Smooth muscle cell (in vitro differentiated cells): ENCODE data around the gene PYCARD. TPM values are rescaled to one million over a fixed set of nuclear protein-coding genes. Genes with fewer than 3 reads are reported as not detected.

Experiments used
- DNase-seq: peaks from one replicate; lab custom pipeline; 2025; ENCODE audit not compliant: unreplicated experiment; lab: John Stamatoyannopoulos, UW
- H2AFZ ChIP-seq: fragments of 200-600 bp; sonication (generic); 2 replicates; pipeline ENCODE4 v1.6.0; 2016; ENCODE audit warnings: antibody characterized with exemption, low read depth, mild to moderate bottlenecking
- H3F3A ChIP-seq: fragments of 200-600 bp; sonication (generic); 2 replicates; pipeline ENCODE4 v1.6.0; 2017; ENCODE audit warnings: antibody characterized with exemption, low read depth
- H3K27ac ChIP-seq: fragments of 200-600 bp; sonication (generic); 2 replicates; pipeline ENCODE4 v1.5.1; 2016; ENCODE audit warnings: low read depth, mild to moderate bottlenecking
- H3K27me3 ChIP-seq: fragments of 200-600 bp; sonication (generic); 2 replicates; pipeline ENCODE4 v1.6.1; 2016; ENCODE audit warnings: low read depth, mild to moderate bottlenecking
- H3K36me3 ChIP-seq: fragments of 200-600 bp; sonication (generic); 2 replicates; pipeline ENCODE4 v1.5.1; 2016; ENCODE audit warnings: low read depth
- H3K4me1 ChIP-seq: fragments of 200-600 bp; sonication (generic); 2 replicates; pipeline ENCODE4 v1.5.1; 2016; ENCODE audit warnings: low read depth
- H3K4me2 ChIP-seq: fragments of 200-600 bp; sonication (generic); 2 replicates; pipeline ENCODE4 v1.6.0; 2016; ENCODE audit warnings: mild to moderate bottlenecking
- H3K4me3 ChIP-seq: fragments of 200-600 bp; sonication (generic); 2 replicates; pipeline ENCODE4 v1.5.1; 2016; ENCODE audit warnings: mild to moderate bottlenecking
- H3K79me2 ChIP-seq: fragments of 200-600 bp; sonication (generic); 2 replicates; pipeline ENCODE4 v1.6.0; 2016; ENCODE audit warnings: low read depth, mild to moderate bottlenecking
- H3K9ac ChIP-seq: fragments of 200-600 bp; sonication (generic); 2 replicates; pipeline ENCODE4 v1.6.0; 2016; ENCODE audit warnings: low read depth
- H3K9me3 ChIP-seq: fragments of 200-600 bp; sonication (generic); replicated peaks from 2 replicates; pipeline ENCODE4 v1.5.1; 2016; ENCODE audit warnings: low read depth
- H4K20me1 ChIP-seq: fragments of 200-600 bp; sonication (generic); 2 replicates; pipeline ENCODE4 v1.6.0; 2016; ENCODE audit warnings: low read depth
- WGBS: methylation state at CpG from one replicate; pipeline ENCODE4 v1.1.7; 2016; ENCODE audit warnings: low lambda C conversion rate; 5-methylcytosine and 5-hydroxymethylcytosine counted together
- polyA plus RNA-seq: library from polyadenylated mRNA; unstranded; fragments of >200 nt; fragmentation: Nextera tagmentation; extraction: Ambion mirVana; gene quantifications from 2 replicates; pipeline ENCODE4 v1.2.1, GENCODE V29; 2016
- total RNA-seq: library from RNA; depleted of rRNA; stranded (reverse); fragments of >200 nt; gene quantifications from 2 replicates; pipeline ENCODE4 v1.2.3, GENCODE V29; 2014
- TF ChIP-seq, protein P1 (sequence below): fragments of 200-600 bp; sonication (generic); IDR thresholded peaks from 2 replicates; pipeline ENCODE4 v1.5.1; 2017; ENCODE audit warnings: borderline replicate concordance, mild to moderate bottlenecking, antibody characterized with exemption; ENCODE audit not compliant: insufficient read depth, poor library complexity, severe bottlenecking

PYCARD gene
- total and polyA plus RNA-seq, 2 experiments from 2014 or later, result 10.1 to 30.8 TPM

DNA sequence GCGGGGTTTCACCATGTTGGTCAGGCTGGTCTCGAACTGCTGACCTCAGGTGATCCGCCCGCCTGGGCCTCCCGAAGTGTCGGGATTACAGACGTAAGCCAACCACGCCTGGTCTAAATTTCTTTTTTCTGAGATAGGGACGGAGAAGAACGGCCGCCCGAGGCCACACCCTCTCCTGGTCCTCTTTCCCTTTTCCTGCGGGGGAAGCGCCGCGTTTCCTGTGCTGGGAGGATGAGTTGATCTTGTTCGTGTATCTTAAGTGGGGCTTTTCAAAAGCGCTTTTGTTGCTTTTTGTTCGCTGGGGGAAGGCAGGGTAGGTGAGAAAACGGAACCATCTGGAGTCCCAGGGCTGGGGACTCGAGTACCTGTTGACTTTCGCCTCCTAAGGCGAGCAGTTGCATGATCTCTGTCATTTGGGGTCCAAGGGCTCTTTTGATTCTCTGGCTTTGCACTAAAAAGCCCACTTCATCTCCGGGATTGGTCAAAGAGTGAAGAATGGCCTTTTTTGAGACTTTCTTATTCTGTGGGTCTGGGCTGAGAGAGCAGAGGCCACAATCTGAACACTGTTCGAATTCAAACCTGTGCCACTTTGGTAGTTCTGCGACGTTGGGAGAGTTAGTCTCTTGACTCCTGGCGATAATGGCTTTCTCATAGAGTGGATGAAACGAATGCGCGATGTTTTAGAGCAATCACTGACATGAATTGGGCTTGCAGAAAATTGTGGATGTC, 21.3 kb downstream of the PYCARD start:
- peak overlapping the region; percentile 96 for H3K9ac ChIP-seq
- H3K4me1 ChIP-seq, result peaks cover 31% of the 10 kb centered on the region
- 2% methylated on average over 30 of the region's 31 CpGs for WGBS
- no peaks in the 10 kb centered on the region for H3K27me3 ChIP-seq
- H3K4me3 ChIP-seq, result peak overlapping the region; percentile 97
- no peak for DNase-seq
- no peaks in the 10 kb centered on the region for H3K9me3 ChIP-seq
- peaks cover 66% of the 10 kb centered on the region for H3K79me2 ChIP-seq
- peak overlapping the region; percentile 96 for H3K27ac ChIP-seq
- H3F3A ChIP-seq, result peaks cover 21% of the 10 kb centered on the region
- peak overlapping the region; percentile 100 for H3K4me2 ChIP-seq
- H3K36me3 ChIP-seq, result peaks cover 19% of the 10 kb centered on the region
- peaks cover 62% of the 10 kb centered on the region for H4K20me1 ChIP-seq
- H2AFZ ChIP-seq, result no peak overlapping the region
- TF ChIP-seq, protein P1, sequence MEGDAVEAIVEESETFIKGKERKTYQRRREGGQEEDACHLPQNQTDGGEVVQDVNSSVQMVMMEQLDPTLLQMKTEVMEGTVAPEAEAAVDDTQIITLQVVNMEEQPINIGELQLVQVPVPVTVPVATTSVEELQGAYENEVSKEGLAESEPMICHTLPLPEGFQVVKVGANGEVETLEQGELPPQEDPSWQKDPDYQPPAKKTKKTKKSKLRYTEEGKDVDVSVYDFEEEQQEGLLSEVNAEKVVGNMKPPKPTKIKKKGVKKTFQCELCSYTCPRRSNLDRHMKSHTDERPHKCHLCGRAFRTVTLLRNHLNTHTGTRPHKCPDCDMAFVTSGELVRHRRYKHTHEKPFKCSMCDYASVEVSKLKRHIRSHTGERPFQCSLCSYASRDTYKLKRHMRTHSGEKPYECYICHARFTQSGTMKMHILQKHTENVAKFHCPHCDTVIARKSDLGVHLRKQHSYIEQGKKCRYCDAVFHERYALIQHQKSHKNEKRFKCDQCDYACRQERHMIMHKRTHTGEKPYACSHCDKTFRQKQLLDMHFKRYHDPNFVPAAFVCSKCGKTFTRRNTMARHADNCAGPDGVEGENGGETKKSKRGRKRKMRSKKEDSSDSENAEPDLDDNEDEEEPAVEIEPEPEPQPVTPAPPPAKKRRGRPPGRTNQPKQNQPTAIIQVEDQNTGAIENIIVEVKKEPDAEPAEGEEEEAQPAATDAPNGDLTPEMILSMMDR, result no peak

DNA sequence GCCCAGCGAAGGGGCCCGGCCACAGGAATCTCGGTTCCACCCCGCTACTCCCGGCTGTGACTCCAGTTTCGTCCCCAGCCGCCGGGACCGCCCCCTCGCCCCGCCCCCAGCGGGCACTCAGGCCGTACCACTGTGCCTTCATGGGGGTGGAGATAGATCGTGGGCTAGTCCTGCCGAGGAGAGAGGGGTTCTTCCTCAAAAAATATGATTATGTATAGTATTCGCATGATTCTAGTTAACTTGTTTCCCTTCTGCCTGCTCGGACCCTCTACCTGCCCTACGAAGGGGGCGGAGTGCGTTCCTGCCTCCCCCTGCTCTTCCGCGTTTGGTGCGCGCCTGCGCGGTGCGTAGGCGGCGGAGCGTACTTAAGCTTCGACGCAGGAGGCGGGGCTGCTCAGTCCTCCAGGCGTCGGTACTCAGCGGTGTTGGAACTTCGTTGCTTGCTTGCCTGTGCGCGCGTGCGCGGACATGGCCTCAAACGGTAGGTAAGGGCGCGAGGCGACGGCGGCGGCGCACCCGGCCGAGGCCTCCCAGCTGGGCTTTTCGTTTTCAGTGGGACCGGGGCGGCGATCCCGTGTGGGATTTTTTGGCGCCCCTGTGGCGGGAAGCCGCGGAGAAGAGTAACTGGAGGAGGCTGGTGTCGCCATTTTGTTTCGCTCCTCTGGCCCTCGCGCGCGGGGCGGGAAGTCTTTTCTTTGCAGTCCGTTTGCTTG, 22.7 kb downstream of the PYCARD start, which contains the start of gene FUS:
TSS of gene FUS (plus strand) at position 393 of the 713 bp plus-strand sequence. CDS start at position 469, 76 bp downstream.
- Histone ChIP-seq H2AFZ (peak within 1 kb of the TSS; percentile 80), H3K36me3 (peaks cover 10% of the 10 kb centered on the region), H3K27me3 (no peaks in the 10 kb centered on the region), H3K79me2 (peaks cover 53% of the 10 kb centered on the region), H3K9ac (peak within 1 kb of the TSS; percentile 96), H3F3A (peaks cover 10% of the 10 kb centered on the region), H3K4me2 (peak within 1 kb of the TSS; percentile 100), H3K9me3 (no peaks in the 10 kb centered on the region), H3K27ac (peak within 1 kb of the TSS; percentile 96), H4K20me1 (peaks cover 48% of the 10 kb centered on the region), H3K4me3 (peak within 1 kb of the TSS; percentile 97), H3K4me1 (peaks cover 31% of the 10 kb centered on the region)
- DNase-seq, result peak; percentile 96
- under 1% methylated on average over 61 of the region's 69 CpGs for WGBS
- TF ChIP-seq, protein P1, result no peak

DNA sequence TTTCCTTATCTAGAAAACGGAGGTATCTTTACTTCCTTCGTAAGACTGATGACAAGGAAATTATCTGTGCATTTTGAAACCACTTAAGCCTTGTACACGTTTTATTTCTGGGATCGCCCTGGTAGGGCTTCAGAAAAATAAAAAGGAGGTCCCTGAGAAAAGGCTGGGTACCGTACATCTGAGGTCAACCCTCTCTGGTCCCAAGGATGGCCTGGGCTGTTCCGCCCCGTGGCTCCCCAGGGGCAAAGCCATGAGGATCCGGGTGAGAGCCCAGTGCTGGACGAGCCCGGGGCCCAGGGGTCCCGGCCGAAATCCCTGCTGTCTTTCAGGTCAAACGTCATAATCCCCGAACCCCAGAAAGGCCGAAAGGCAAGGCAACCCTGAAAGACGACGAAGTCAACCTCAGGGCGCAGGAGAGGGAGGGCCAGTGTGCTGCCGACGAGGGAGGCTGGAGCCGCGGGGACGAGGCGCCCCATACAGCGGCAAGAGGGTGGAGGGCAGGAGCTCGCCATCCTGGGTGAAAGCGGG, 23.3 kb downstream of the PYCARD start:
- H3K9me3 ChIP-seq, result no peaks in the 10 kb centered on the region
- H3K27me3 ChIP-seq, result no peaks in the 10 kb centered on the region
- peaks cover 42% of the 10 kb centered on the region for H4K20me1 ChIP-seq
- peaks cover 31% of the 10 kb centered on the region for H3K4me1 ChIP-seq
- TF ChIP-seq, protein P1, result no peak
- WGBS, result 4% methylated on average over 27 of the region's 27 CpGs
- peak overlapping the region; percentile 80 for H2AFZ ChIP-seq
- peaks cover 47% of the 10 kb centered on the region for H3K79me2 ChIP-seq
- DNase-seq, result no peak
- H3K4me2 ChIP-seq, result peak overlapping the region; percentile 100
- peak overlapping the region; percentile 96 for H3K9ac ChIP-seq
- H3K36me3 ChIP-seq, result peaks cover 5% of the 10 kb centered on the region
- peaks cover 10% of the 10 kb centered on the region for H3F3A ChIP-seq
- peak overlapping the region; percentile 97 for H3K4me3 ChIP-seq
- H3K27ac ChIP-seq, result peak overlapping the region; percentile 96
